ENCODE measurements around the gene ARL5B.
"Not testable (repeated sequence)": the region's sequence is repeated elsewhere in the genome, so short reads cannot be mapped to it uniquely, and the experiment has no call there.

Gene ARL5B

GRCh38 chr10:18625886-18626285 is 33.3 kb upstream of the ARL5B start:
- H3K4me3 ChIP-seq (replicated peaks in 1 of 2; ENCODE audit: low read depth in 2 of 2, low read length in 2 of 2) = no peak overlapping the region
- no peak for TF ChIP-seq CTCF (IDR thresholded peaks at IDR 0.05; ENCODE audit: low read depth, low read length)
- DNase-seq (ENCODE audit: low read depth in 2 of 2) = no peak

GRCh38 chr10:18627452-18628018 is 31.7 kb upstream of the ARL5B start:
- H3K4me3 ChIP-seq (replicated peaks in 1 of 2; ENCODE audit: low read depth in 2 of 2, low read length in 2 of 2) = peak overlapping the region; percentile 55 to 58
- peak; percentile 78 to 81 for DNase-seq (ENCODE audit: low read depth in 2 of 2)

GRCh38 chr10:18632500-18632899 is 26.7 kb upstream of the ARL5B start:
- not testable (repeated sequence) for DNase-seq (ENCODE audit: low read depth in 2 of 2); H3K4me3 ChIP-seq (replicated peaks in 1 of 2; ENCODE audit: low read depth in 2 of 2, low read length in 2 of 2)

- no peak for TF ChIP-seq CTCF (IDR thresholded peaks at IDR 0.05; ENCODE audit: low read depth, low read length)
- DNase-seq (ENCODE audit: low read depth in 2 of 2) = no peak
- H3K4me3 ChIP-seq (replicated peaks in 1 of 2; ENCODE audit: low read depth in 2 of 2, low read length in 2 of 2) = no peak overlapping the region
These were observed 23.2 kb upstream of the ARL5B start for GRCh38 chr10:18635995-18636394.

- not testable (repeated sequence) for H3K4me3 ChIP-seq (replicated peaks in 1 of 2; ENCODE audit: low read depth in 2 of 2, low read length in 2 of 2); DNase-seq (ENCODE audit: low read depth in 2 of 2)
These were observed 21.8 kb upstream of the ARL5B start for GRCh38 chr10:18637400-18637799.

GRCh38 chr10:18639719-18640118 is 19.5 kb upstream of the ARL5B start:
- H3K4me3 ChIP-seq (replicated peaks in 1 of 2; ENCODE audit: low read depth in 2 of 2, low read length in 2 of 2); DNase-seq (ENCODE audit: low read depth in 2 of 2): not testable (repeated sequence)

GRCh38 chr10:18647151-18647550 is 12.1 kb upstream of the ARL5B start:
- no peak overlapping the region for H3K4me3 ChIP-seq (replicated peaks in 1 of 2; ENCODE audit: low read depth in 2 of 2, low read length in 2 of 2)
- no peak for DNase-seq (ENCODE audit: low read depth in 2 of 2)
- no peak for TF ChIP-seq CTCF (IDR thresholded peaks at IDR 0.05; ENCODE audit: low read depth, low read length)

GRCh38 chr10:18647945-18648344 is 11.3 kb upstream of the ARL5B start:
- DNase-seq (ENCODE audit: low read depth in 2 of 2) = no peak
- H3K4me3 ChIP-seq (replicated peaks in 1 of 2; ENCODE audit: low read depth in 2 of 2, low read length in 2 of 2) = no peak overlapping the region
- no peak for TF ChIP-seq CTCF (IDR thresholded peaks at IDR 0.05; ENCODE audit: low read depth, low read length)

- no peak for DNase-seq (ENCODE audit: low read depth in 2 of 2)
- no peak for TF ChIP-seq CTCF (IDR thresholded peaks at IDR 0.05; ENCODE audit: low read depth, low read length)
- no peak overlapping the region for H3K4me3 ChIP-seq (replicated peaks in 1 of 2; ENCODE audit: low read depth in 2 of 2, low read length in 2 of 2)
These were observed 9.8 kb upstream of the ARL5B start for GRCh38 chr10:18649364-18649959.

All from cardiac fibroblast (primary cell).